Stomach smooth muscle (tissue), 2 donors: ENCODE measurements around the gene TDP1.

Experiments used
- H3K27ac ChIP-seq: one replicate; pipeline ENCODE4 v1.7.0; 2013; ENCODE audit warnings: mild to moderate bottlenecking, low read length, inconsistent platforms
- H3K27me3 ChIP-seq, 2 donors: one replicate each; pipeline ENCODE4 v1.7.0; 2013; ENCODE audit warnings: low read length in 2 of 2; ENCODE audit not compliant: insufficient read depth in 2 of 2, control insufficient read depth in 1 of 2
- H3K36me3 ChIP-seq, 2 donors: one replicate each; pipeline ENCODE4 v1.7.0; 2013; ENCODE audit warnings: low read length in 2 of 2; ENCODE audit not compliant: control insufficient read depth in 2 of 2, insufficient read depth in 2 of 2
- H3K4me1 ChIP-seq: one replicate; pipeline ENCODE4 v1.7.0; 2013; ENCODE audit warnings: low read length; ENCODE audit not compliant: control insufficient read depth, insufficient read depth
- H3K4me3 ChIP-seq, 2 donors: one replicate each; pipeline ENCODE4 v1.7.0; 2013; ENCODE audit warnings: low read length in 2 of 2
- H3K9ac ChIP-seq, 2 donors: one replicate each; pipeline ENCODE4 v1.7.0; 2013; ENCODE audit warnings: low read length in 2 of 2, mild to moderate bottlenecking in 1 of 2
- H3K9me3 ChIP-seq, 2 donors: one replicate each; pipeline ENCODE4 v1.7.0; 2013; ENCODE audit warnings: low read length in 2 of 2; ENCODE audit not compliant: control insufficient read depth in 2 of 2
- donor health status: healthy.
- donor health status: Pancreatic carcinoma.

TDP1 gene

DNA sequence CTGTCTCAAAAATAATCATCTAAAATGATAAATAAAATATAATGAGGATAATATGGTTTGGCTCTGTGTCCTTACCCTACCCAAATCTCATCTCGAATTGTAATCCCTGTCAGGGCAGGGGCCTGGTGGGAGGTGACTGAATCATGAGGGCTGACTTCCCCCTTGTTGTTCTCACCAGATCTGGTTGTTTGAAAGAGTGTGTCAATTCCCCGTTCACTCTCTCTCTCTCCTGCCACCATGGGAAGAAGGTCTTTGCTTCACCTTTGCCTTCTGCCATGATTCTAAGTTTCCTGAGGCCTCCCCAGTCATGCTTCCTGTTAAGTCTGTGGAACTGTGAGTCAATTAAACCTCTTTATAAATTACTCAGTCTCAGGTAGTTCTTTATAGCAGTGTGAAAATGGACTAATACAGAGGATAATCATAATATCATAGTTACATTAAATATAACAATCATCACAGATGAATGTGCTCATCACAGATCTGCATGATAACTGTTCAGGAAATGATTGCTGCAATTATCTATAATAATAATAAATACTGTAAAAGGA, 13.8 kb upstream of the TDP1 start:
- Histone ChIP-seq H3K36me3 (no peaks in the 10 kb centered on the region), H3K9me3 (no peaks in the 10 kb centered on the region), H3K27ac (no peak overlapping the region), H3K27me3 (no peaks in the 10 kb centered on the region), H3K9ac (no peak overlapping the region), H3K4me1 (no peaks in the 10 kb centered on the region), H3K4me3 (no peak overlapping the region)

DNA sequence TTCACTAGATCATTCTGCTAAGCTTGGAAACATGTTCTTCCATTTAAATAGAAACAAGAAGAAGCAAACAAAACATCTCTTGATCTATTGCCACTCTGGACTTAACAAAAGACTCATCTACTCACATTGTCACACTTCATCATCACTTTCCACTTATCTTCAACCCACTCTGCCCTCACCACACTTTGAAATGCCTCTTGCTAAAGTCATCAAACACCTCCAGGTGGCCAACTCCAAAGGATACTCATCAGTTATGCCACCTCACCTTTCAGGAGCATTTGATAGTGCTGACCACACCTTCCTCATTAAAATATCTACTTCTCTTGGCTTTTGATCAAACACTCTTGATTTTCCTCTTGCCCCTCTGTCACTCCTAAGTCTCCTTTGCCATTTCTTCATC, 8.4 kb upstream of the TDP1 start:
- Histone ChIP-seq H3K27ac (no peak overlapping the region), H3K4me1 (no peaks in the 10 kb centered on the region), H3K4me3 (no peak overlapping the region), H3K27me3 (no peaks in the 10 kb centered on the region), H3K9ac (no peak overlapping the region), H3K36me3 (no peaks in the 10 kb centered on the region), H3K9me3 (no peaks in the 10 kb centered on the region)

DNA sequence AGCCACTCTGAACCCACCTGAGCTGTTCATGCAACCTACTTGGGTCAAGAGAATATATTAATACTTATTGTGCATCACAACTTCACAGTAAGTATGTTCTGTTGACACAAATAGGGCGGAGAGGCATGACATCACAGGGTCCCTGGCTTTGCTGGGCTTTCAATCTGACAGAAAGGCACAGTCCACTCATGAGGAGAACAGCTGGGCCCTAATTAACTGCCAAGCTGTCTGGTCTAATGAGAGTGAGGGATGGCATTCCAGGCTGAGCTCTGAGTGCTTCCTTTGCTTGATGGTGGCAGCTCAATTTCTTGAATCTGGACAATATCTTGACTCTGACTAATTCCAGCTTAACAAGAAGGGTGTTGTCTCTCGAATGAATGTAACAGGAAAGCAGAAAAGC, 3.2 kb upstream of the TDP1 start:
- no peaks in the 10 kb centered on the region for H3K27me3 ChIP-seq

DNA sequence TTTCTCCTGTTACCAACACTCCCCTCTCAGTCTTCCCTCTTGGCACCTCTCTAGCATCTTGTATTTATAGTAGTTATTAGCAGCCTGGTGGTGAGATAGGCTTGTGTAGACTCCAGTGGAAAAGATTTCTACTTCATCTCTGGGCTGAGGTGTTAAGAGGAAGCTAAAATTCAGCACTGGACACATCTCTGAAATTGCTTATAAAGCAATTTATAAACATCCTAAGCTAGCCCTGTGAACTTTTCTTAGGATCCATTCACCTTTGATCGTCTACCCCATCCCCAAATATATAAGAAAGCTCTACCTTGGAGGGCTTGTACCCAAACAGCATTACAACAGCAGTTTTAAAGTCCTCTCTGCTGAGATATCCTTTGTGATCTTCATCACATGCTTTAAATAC, 2.1 kb upstream of the TDP1 start:
- no peak overlapping the region for H3K27ac ChIP-seq
- H3K4me1 ChIP-seq = peaks cover 22% of the 10 kb centered on the region
- no peaks in the 10 kb centered on the region for H3K9me3 ChIP-seq
- H3K9ac ChIP-seq = no peak overlapping the region
- H3K4me3 ChIP-seq = no peak overlapping the region
- no peaks in the 10 kb centered on the region for H3K36me3 ChIP-seq
- H3K27me3 ChIP-seq = no peaks in the 10 kb centered on the region

More for the DNA sequence above, 3.2 kb upstream of the TDP1 start:
- no peaks in the 10 kb centered on the region for H3K9me3 ChIP-seq
- H3K36me3 ChIP-seq = no peaks in the 10 kb centered on the region
- no peak overlapping the region for H3K27ac ChIP-seq
- peaks cover 18% of the 10 kb centered on the region for H3K4me1 ChIP-seq
- no peak overlapping the region for H3K4me3 ChIP-seq
- no peak overlapping the region for H3K9ac ChIP-seq

DNA sequence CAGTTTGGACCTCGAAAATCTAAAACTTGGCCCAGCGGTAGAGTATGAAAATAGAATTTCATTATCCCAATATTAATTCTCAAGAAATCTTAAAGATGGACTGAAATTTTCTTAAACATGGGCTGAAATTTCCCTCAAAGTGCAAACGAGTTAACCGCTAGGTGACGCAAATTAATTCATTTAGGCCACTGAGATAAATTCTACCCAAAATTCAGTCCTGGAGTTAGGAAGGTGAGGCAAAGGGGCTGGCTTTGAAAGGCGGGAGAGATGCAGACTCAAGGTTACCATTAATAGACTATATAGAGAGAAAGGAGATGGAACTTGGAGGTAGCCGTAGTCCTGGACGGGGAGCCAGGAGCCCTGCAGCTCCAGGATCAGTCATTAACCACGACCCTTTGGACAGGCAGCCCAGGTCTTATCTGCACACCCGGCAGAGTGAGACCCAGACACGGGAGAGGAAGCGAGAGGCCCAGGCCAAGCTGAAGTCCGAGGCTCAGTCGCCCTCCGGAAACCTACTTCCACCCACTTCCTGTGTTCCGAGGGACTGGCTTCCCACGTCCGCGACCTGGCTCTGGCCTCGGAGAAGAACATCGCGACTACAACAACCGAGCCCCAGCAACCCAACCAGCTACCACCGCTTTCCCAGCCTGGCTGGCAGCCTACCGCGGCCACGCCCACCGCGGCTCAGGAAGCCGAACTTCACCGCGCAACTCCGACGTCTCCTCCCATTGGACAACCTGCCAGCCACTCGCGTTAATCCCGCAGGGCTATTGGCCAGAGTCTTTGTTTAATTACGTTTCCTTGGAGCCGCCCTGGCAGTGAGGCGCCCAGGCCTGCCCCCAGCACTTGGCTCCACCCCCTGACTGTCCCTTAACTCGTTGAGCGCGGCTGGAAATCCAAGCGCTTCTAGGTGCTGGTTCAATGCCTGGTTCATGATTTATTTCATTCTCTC, 1.4 kb upstream of the TDP1 start, which contains the start of gene EFCAB11:
Gene EFCAB11 (minus strand): TSS at position 661 of the 952 bp plus-strand sequence. CDS start 70 bp downstream, at position 591.
- Histone ChIP-seq H3K27ac (peak within 1 kb of the TSS; percentile 85), H3K4me1 (peaks cover 22% of the 10 kb centered on the region), H3K27me3 (no peaks in the 10 kb centered on the region), H3K36me3 (no peaks in the 10 kb centered on the region), H3K9ac (peak within 1 kb of the TSS; percentile 59 to 85), H3K9me3 (no peaks in the 10 kb centered on the region), H3K4me3 (peak within 1 kb of the TSS; percentile 94)

DNA sequence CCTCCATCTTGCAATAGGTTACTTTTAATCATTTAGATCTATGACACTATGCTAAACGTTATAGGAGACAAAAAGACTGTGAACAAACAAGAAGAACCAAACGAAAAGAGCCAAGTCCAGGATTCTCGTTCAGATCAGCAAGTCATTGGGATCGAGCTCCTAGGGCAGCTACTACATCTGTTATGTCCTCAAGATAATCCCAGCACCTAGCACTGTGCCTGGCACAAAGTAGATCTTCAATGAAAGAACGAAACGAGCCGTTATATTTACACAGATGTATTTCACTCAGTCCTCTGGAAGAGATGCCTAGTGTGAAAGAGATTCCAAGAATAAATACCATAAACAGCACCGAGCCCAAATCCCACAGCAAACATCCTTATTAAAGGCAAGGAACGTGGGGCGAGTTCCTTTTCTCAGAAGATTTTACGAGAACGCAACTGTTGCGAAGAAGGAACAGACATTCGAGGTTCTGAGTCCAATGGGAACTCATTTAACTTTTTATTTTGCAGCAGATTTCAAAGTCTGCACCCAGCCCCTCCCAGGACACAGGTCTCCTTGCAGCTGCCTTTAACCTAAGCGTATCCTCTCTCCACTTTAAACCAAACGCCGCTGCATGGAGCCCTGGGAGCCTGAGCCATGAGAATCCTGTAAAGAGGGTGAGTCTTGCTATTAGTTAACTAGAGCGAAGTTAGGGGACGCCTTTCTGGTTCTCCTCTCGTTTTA, 544 bp upstream of the TDP1 start:
- peaks cover 22% of the 10 kb centered on the region for H3K4me1 ChIP-seq
- no peaks in the 10 kb centered on the region for H3K36me3 ChIP-seq
- H3K27ac ChIP-seq = peak overlapping the region; percentile 85
- H3K4me3 ChIP-seq = peak overlapping the region; percentile 94
- H3K9me3 ChIP-seq = no peaks in the 10 kb centered on the region
- no peaks in the 10 kb centered on the region for H3K27me3 ChIP-seq
- peak overlapping the region; percentile 55 to 60 for H3K9ac ChIP-seq

DNA sequence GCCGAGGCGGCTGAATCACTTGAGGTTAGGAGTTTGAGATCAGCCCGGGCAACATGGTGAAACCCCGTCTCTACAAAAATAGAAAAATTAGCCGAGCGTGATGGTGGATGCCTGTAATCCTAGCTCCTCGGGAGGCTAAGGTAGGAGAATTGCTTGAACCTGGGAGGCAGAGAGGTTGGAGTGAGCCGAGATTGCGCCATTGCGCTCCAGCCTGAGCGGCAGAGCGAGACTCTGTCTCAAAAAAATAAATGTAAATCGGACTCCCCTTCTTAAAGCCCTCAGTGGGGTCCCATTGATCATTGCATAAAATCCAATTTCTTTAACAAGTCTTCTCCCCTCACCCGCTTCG, 908 bp downstream of the TDP1 start:
- Histone ChIP-seq H3K27me3 (no peaks in the 10 kb centered on the region), H3K36me3 (no peaks in the 10 kb centered on the region), H3K27ac (peak overlapping the region; percentile 85), H3K4me1 (peaks cover 22% of the 10 kb centered on the region), H3K9me3 (no peaks in the 10 kb centered on the region), H3K4me3 (peak overlapping the region; percentile 94), H3K9ac (peak overlapping the region; percentile 55 to 74)

DNA sequence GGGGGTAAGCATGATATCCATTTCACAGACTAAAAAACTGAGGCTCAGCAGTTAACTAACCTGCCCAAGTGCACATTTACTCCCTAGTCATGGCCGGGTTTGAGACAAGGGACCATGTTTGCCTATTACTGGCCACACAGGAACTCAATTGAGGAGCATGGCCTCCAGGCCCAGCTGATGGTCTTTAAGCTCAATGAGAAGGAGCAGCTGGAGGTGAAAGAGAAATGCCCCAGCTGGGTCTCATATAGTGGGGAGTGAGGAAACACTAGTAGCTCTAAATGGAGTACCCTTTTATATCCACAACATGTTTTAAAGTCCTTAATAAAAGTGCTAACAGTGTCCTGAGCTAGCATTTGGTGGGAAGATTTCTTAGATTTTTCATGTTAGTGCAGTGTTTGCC, 1.6 kb downstream of the TDP1 start:
- Histone ChIP-seq H3K27me3 (no peaks in the 10 kb centered on the region), H3K4me3 (no peak overlapping the region), H3K4me1 (peaks cover 22% of the 10 kb centered on the region), H3K36me3 (no peaks in the 10 kb centered on the region), H3K9me3 (no peaks in the 10 kb centered on the region), H3K27ac (no peak overlapping the region), H3K9ac (no peak overlapping the region)

DNA sequence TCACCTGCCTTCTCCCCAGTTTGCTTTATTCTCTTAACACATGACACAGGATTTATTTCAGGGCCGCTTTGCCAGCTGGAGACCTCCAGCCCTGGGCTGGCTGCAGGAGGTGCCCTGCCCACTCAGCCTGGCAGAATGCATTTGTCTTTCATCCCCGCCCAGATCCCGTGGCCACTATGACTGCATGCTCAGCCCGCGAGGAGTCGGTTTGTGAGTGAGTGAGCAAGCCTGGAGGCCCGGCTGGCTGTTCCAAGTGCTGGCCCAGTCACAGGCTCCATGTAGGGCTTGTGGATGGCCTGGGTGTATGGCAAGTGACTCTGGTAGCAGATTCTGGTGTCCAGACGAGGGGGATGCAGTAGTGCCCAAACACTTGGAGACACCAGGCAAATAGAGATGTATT, 2.1 kb downstream of the TDP1 start:
- no peaks in the 10 kb centered on the region for H3K27me3 ChIP-seq
- no peak overlapping the region for H3K4me3 ChIP-seq
- H3K9ac ChIP-seq = no peak overlapping the region
- no peaks in the 10 kb centered on the region for H3K36me3 ChIP-seq
- no peak overlapping the region for H3K27ac ChIP-seq
- no peaks in the 10 kb centered on the region for H3K9me3 ChIP-seq
- peaks cover 22% of the 10 kb centered on the region for H3K4me1 ChIP-seq

DNA sequence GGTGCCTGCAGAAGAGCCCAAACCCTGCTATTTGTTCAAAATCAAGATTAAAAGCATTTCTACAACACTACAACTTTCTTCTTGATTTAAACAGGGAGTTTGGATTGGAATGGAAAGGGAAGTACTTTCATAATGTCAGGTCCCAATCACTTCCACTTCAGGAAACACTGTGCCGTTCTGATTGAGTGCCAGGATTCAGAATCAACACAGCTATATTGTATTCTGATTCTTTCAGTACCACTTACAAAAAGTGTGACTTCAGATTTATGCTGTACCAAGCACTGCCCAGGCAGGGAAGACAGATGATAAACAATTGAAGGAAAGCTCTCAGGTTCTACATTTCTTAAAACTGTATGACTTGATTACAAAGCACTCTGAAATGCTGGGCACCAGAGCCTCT, 3.2 kb downstream of the TDP1 start:
- no peak overlapping the region for H3K4me3 ChIP-seq
- H3K4me1 ChIP-seq = peaks cover 22% of the 10 kb centered on the region
- no peaks in the 10 kb centered on the region for H3K9me3 ChIP-seq
- H3K27ac ChIP-seq = no peak overlapping the region
- H3K36me3 ChIP-seq = peaks cover 0 to 8% of the 10 kb centered on the region in 2 donors
- H3K27me3 ChIP-seq = no peaks in the 10 kb centered on the region
- no peak overlapping the region for H3K9ac ChIP-seq
